A549 (cell line): ENCODE data around the gene TGFB3.

Experiments used
- BCL3 ChIP-seq: fragments of >200 bp; sonication (Bioruptor Twin); formaldehyde crosslinking; IDR thresholded peaks from 3 replicates; pipeline ENCODE4 v1.6.1; 2016
- CEBPB ChIP-seq, 2 experiments: fragments of >200 bp in 1 of 2; sonication (Bioruptor Twin) in 1 of 2; formaldehyde crosslinking in 1 of 2; IDR thresholded peaks; 2 replicates each; pipeline ENCODE4 v1.6.1; 2012 to 2016
- CTCF ChIP-seq: fragments of >200 bp; sonication (Bioruptor Twin); formaldehyde crosslinking; IDR thresholded peaks from 3 replicates; pipeline ENCODE4 v1.5.1; 2016
- EP300 ChIP-seq, 2 experiments: fragments of >200 bp; sonication (Bioruptor Twin); formaldehyde crosslinking; IDR thresholded peaks; 2 replicates in 1 of 2; 3 replicates in 1 of 2; pipeline ENCODE4 v1.6.1; 2016 to 2017
- JUNB ChIP-seq: fragments of >200 bp; sonication (Bioruptor Twin); formaldehyde crosslinking; IDR thresholded peaks from 2 replicates; pipeline ENCODE4 v1.6.1; 2016
- POLR2A ChIP-seq: IDR thresholded peaks from 2 replicates; pipeline ENCODE4 v1.6.1; 2012; ENCODE audit warnings: mild to moderate bottlenecking, low read length
- RAD21 ChIP-seq, 2 experiments: fragments of >200 bp in 1 of 2; sonication (Bioruptor Twin) in 1 of 2; formaldehyde crosslinking in 1 of 2; IDR thresholded peaks in 1 of 2; conservative IDR thresholded peaks in 1 of 2; 2 replicates in 1 of 2; 3 replicates in 1 of 2; pipeline ENCODE4 v1.6.1; 2012 to 2018; ENCODE audit warnings: inconsistent platforms in 1 of 2
- REST ChIP-seq: fragments of 200-600 bp; sonication (generic); IDR thresholded peaks from 2 replicates; pipeline ENCODE4 v1.6.1; 2016; ENCODE audit warnings: antibody characterized with exemption, mild to moderate bottlenecking, moderate library complexity
- RFX5 ChIP-seq: fragments of 450-650 bp; IDR thresholded peaks from 2 replicates; pipeline ENCODE4 v1.7.1; 2014; ENCODE audit warnings: antibody characterized with exemption, mild to moderate bottlenecking, moderate library complexity

GRCh38 chr14:75917946-75918335 is 63.9 kb downstream of the TGFB3 start:
- TF ChIP-seq CTCF (no peak), RAD21 (conservative IDR thresholded peaks at IDR 0.05 in 1 of 2, IDR thresholded peaks at IDR 0.05 in 1 of 2) (no peak), CEBPB (IDR thresholded peaks at IDR 0.05) (no peak), JUNB (no peak), POLR2A (no peak), EP300 (IDR thresholded peaks at IDR 0.05) (no peak), RFX5 (no peak), REST (no peak), BCL3 (no peak)
